HepG2 (cell line): ENCODE data around the gene HSDL1. TPM values are rescaled to one million over a fixed set of nuclear protein-coding genes. Genes with fewer than 3 reads are reported as not detected.
A peak's percentile ranks its signal among the peaks of the same experiment; 100 is the strongest.

ENCODE experiments used
- AGO2 ChIP-seq: fragments of 200-400 bp; formaldehyde crosslinking; optimal IDR thresholded peaks from 2 replicates; pipeline ENCODE3; 2017; ENCODE audit warnings: mild to moderate bottlenecking, low read depth, low read length, moderate library complexity
- CBX1 ChIP-seq: IDR thresholded peaks from one replicate; pipeline ENCODE4 v1.6.1; 2016; ENCODE audit warnings: antibody characterized with exemption, low read depth
- CHD4 ChIP-seq: fragments of 200-600 bp; sonication (generic); IDR thresholded peaks from 2 replicates; pipeline ENCODE4 v1.7.0; 2017; ENCODE audit warnings: mild to moderate bottlenecking, low read length, borderline replicate concordance
- HOXA7 ChIP-seq: sonication (generic); formaldehyde crosslinking; IDR thresholded peaks from 2 replicates; pipeline ENCODE4 v1.8.1; 2022; ENCODE audit warnings: mild to moderate bottlenecking, missing genetic modification reagents, moderate library complexity
- KDM1A ChIP-seq: IDR thresholded peaks from 2 replicates; pipeline ENCODE4 v1.6.1; 2016; ENCODE audit warnings: missing compliant biosample characterization
- KMT2B ChIP-seq: IDR thresholded peaks from 2 replicates; pipeline ENCODE4 v1.6.1; 2016; ENCODE audit warnings: missing genetic modification reagents, missing compliant biosample characterization
- MED8 ChIP-seq: sonication (generic); formaldehyde crosslinking; IDR thresholded peaks from 2 replicates; pipeline ENCODE4 v1.8.1; 2023; ENCODE audit warnings: mild to moderate bottlenecking, missing genetic modification reagents; ENCODE audit not compliant: insufficient replicate concordance
- MXD4 ChIP-seq: IDR thresholded peaks from 2 replicates; pipeline ENCODE4 v1.6.1; 2016; ENCODE audit warnings: mild to moderate bottlenecking, missing biosample characterization, missing genetic modification reagents
- NFATC3 ChIP-seq: sonication (generic); formaldehyde crosslinking; IDR thresholded peaks from 2 replicates; pipeline ENCODE4 v1.5.1; 2020; ENCODE audit warnings: mild to moderate bottlenecking, missing genetic modification reagents
- RARA ChIP-seq: IDR thresholded peaks from 2 replicates; pipeline ENCODE4 v1.6.1; 2016; ENCODE audit warnings: missing genetic modification reagents, missing compliant biosample characterization
- RBAK ChIP-seq: sonication (generic); formaldehyde crosslinking; IDR thresholded peaks from 2 replicates; pipeline ENCODE4 v1.5.1; 2020; ENCODE audit warnings: mild to moderate bottlenecking, missing genetic modification reagents
- RBFOX2 ChIP-seq: fragments of 200-400 bp; formaldehyde crosslinking; IDR thresholded peaks from 2 replicates; pipeline ENCODE4 v1.6.1; 2017; ENCODE audit warnings: low read depth, mild to moderate bottlenecking, low read length
- SAP130 ChIP-seq: IDR thresholded peaks from 2 replicates; pipeline ENCODE4 v1.6.1; 2016; ENCODE audit warnings: low read depth
- ZFP90 ChIP-seq: sonication (generic); formaldehyde crosslinking; IDR thresholded peaks from 2 replicates; pipeline ENCODE4 v1.8.0; 2022; ENCODE audit warnings: missing genetic modification reagents, mild to moderate bottlenecking, inconsistent platforms, borderline replicate concordance
- ZIK1 ChIP-seq: sonication (generic); formaldehyde crosslinking; IDR thresholded peaks from 2 replicates; pipeline ENCODE4 v1.5.0; 2020; ENCODE audit warnings: mild to moderate bottlenecking, low read depth, missing genetic modification reagents, borderline replicate concordance
- ZNF251 ChIP-seq: sonication (generic); formaldehyde crosslinking; IDR thresholded peaks from 2 replicates; pipeline ENCODE4 v1.9.0; 2021; ENCODE audit warnings: mild to moderate bottlenecking, missing genetic modification reagents
- ZNF619 ChIP-seq: sonication (generic); formaldehyde crosslinking; IDR thresholded peaks from 2 replicates; pipeline ENCODE4 v1.4.0; 2020; ENCODE audit warnings: mild to moderate bottlenecking, missing genetic modification reagents
- ZNF777 ChIP-seq: sonication (generic); formaldehyde crosslinking; IDR thresholded peaks from 2 replicates; pipeline ENCODE4 v1.4.0; 2020; ENCODE audit warnings: missing genetic modification reagents
- polyA plus RNA-seq, 8 experiments: library from polyadenylated mRNA; depleted of rRNA in 3 of 8; stranded (reverse) in 7 of 8; unstranded in 1 of 8; fragments of >200 nt; fragmentation: Illumina TruSeq in 4 of 8; extraction: Trizol in 4 of 8; gene quantifications; 2 replicates each; pipeline versions ENCODE4 v1.2.1 to v1.2.3, GENCODE V29; 2011 to 2016; ENCODE audit warnings: low read depth in 4 of 8, missing spikeins in 1 of 8, mixed read lengths in 1 of 8; ENCODE audit not compliant: insufficient read depth in 1 of 8
- total RNA-seq, 5 experiments: library from RNA; depleted of rRNA; stranded (reverse); fragments of >200 nt; fragmentation: Illumina TruSeq; extraction: Trizol; gene quantifications; 2 replicates each; pipeline ENCODE4 v1.2.3, GENCODE V29; 2016; ENCODE audit warnings: low read depth in 1 of 5
- TF ChIP-seq, protein P1 (sequence below): sonication (generic); formaldehyde crosslinking; IDR thresholded peaks from 2 replicates; pipeline ENCODE4 v1.8.0; 2022; ENCODE audit warnings: mild to moderate bottlenecking, missing genetic modification reagents; ENCODE audit not compliant: insufficient replicate concordance
- TF ChIP-seq, protein P2 (sequence below): sonication (generic); formaldehyde crosslinking; IDR thresholded peaks from 2 replicates; pipeline ENCODE4 v1.4.0; 2020; ENCODE audit warnings: missing genetic modification reagents, mild to moderate bottlenecking, borderline replicate concordance
- TF ChIP-seq, protein P3 (sequence below): sonication (generic); formaldehyde crosslinking; IDR thresholded peaks from 2 replicates; pipeline ENCODE4 v1.5.0; 2020; ENCODE audit warnings: mild to moderate bottlenecking, missing genetic modification reagents, moderate library complexity
- TF ChIP-seq, protein P4 (sequence below): sonication (generic); formaldehyde crosslinking; IDR thresholded peaks from 2 replicates; pipeline ENCODE4 v1.4.0; 2020; ENCODE audit warnings: missing genetic modification reagents

HSDL1 gene
- total and polyA plus RNA-seq, 2 of the 13 experiments (the other 11 are each of a cell fraction or from before 2014, with no cell fraction given) = 49.2 to 49.7 TPM

DNA sequence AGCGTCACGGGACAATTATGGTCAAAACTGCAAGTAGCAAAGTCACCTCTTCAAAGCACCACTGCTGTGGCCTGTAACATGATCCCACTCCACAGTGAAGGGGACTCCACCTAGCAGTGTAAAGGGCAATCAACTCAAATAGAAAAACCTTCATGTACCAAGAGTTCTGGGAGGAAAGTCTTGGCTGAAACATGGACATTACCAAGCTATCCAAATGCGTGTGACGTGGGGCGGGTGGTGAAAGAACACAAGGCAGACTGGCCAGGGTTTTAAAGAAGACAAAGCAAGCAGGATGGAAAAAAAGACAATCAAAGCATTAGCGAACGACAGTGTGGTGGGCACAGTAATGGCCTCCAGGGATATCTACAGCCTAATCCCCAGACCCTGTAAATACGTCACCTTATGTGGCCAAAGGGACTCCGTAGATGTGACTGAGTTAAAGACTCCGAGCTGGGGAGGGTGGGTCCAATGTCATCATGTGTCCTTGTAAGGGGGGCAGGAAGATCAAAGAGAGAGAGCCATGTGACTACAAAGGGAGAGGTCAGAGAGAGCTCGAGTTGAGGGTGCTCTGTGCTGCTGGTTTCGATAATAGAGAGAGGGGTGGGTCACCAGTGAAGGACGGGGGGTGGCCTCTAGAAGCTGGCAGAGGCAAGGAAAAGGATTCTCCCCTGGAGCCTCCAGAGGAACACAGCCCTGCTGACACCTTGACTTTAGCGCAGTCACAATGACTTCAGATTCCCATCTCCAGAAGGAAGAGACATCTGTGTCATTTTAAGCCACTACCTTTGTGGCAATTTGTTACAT, 6.0 kb downstream of the HSDL1 start (continued):
- TF ChIP-seq RBFOX2 (peak; percentile 58), RBAK (CRISPR knock-in tag) (no peak), ZIK1 (CRISPR knock-in tag) (no peak), ZNF777 (CRISPR knock-in tag) (no peak), AGO2 (no peak), ZNF251 (CRISPR knock-in tag) (no peak), ZNF619 (CRISPR knock-in tag) (peak; percentile 53; the same call in 1 of the 2 replicates), KDM1A (CRISPR knock-in tag) (no peak; the same call in 1 of the 2 replicates), ZFP90 (CRISPR knock-in tag) (no peak), RARA (CRISPR knock-in tag) (peak; percentile 82), CBX1 (no peak), SAP130 (CRISPR knock-in tag) (peak; percentile 93), NFATC3 (CRISPR knock-in tag) (0 out of 2 replicates have a peak, but pooled peaks have one; percentile 82), HOXA7 (CRISPR knock-in tag) (no peak), MXD4 (CRISPR knock-in tag) (0 out of 2 replicates have a peak, but pooled peaks have one; percentile 66), CHD4 (no peak), KMT2B (CRISPR knock-in tag) (peak; percentile 13; the same call in 1 of the 2 replicates), MED8 (CRISPR knock-in tag) (no peak)
- TF ChIP-seq, protein P1, sequence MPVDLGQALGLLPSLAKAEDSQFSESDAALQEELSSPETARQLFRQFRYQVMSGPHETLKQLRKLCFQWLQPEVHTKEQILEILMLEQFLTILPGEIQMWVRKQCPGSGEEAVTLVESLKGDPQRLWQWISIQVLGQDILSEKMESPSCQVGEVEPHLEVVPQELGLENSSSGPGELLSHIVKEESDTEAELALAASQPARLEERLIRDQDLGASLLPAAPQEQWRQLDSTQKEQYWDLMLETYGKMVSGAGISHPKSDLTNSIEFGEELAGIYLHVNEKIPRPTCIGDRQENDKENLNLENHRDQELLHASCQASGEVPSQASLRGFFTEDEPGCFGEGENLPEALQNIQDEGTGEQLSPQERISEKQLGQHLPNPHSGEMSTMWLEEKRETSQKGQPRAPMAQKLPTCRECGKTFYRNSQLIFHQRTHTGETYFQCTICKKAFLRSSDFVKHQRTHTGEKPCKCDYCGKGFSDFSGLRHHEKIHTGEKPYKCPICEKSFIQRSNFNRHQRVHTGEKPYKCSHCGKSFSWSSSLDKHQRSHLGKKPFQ (CRISPR knock-in tag) = peak; percentile 10
- TF ChIP-seq, protein P2, sequence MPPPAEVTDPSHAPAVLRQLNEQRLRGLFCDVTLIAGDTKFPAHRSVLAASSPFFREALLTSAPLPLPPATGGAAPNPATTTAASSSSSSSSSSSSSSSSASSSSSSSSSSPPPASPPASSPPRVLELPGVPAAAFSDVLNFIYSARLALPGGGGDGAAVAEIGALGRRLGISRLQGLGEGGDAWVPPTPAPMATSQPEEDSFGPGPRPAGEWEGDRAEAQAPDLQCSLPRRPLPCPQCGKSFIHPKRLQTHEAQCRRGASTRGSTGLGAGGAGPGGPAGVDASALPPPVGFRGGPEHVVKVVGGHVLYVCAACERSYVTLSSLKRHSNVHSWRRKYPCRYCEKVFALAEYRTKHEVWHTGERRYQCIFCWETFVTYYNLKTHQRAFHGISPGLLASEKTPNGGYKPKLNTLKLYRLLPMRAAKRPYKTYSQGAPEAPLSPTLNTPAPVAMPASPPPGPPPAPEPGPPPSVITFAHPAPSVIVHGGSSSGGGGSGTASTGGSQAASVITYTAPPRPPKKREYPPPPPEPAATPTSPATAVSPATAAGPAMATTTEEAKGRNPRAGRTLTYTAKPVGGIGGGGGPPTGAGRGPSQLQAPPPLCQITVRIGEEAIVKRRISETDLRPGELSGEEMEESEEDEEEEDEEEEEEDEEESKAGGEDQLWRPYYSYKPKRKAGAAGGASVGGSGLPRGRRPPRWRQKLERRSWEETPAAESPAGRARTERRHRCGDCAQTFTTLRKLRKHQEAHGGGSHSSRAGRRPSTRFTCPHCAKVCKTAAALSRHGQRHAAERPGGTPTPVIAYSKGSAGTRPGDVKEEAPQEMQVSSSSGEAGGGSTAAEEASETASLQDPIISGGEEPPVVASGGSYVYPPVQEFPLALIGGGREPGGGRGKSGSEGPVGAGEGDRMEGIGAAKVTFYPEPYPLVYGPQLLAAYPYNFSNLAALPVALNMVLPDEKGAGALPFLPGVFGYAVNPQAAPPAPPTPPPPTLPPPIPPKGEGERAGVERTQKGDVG (CRISPR knock-in tag) = peak; percentile 45; the same call in 1 of the 2 replicates
- TF ChIP-seq, protein P3, sequence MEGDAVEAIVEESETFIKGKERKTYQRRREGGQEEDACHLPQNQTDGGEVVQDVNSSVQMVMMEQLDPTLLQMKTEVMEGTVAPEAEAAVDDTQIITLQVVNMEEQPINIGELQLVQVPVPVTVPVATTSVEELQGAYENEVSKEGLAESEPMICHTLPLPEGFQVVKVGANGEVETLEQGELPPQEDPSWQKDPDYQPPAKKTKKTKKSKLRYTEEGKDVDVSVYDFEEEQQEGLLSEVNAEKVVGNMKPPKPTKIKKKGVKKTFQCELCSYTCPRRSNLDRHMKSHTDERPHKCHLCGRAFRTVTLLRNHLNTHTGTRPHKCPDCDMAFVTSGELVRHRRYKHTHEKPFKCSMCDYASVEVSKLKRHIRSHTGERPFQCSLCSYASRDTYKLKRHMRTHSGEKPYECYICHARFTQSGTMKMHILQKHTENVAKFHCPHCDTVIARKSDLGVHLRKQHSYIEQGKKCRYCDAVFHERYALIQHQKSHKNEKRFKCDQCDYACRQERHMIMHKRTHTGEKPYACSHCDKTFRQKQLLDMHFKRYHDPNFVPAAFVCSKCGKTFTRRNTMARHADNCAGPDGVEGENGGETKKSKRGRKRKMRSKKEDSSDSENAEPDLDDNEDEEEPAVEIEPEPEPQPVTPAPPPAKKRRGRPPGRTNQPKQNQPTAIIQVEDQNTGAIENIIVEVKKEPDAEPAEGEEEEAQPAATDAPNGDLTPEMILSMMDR (CRISPR knock-in tag) = no peak
- TF ChIP-seq, protein P4, sequence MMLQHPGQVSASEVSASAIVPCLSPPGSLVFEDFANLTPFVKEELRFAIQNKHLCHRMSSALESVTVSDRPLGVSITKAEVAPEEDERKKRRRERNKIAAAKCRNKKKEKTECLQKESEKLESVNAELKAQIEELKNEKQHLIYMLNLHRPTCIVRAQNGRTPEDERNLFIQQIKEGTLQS (CRISPR knock-in tag) = no peak; the same call in 1 of the 2 replicates
- TF ChIP-seq, all 625 proteins: peak for 232
